Right lobe of liver (tissue), 6 donors: ENCODE data around the gene PON2. TPM values are rescaled to one million over a fixed set of nuclear protein-coding genes. Genes with fewer than 3 reads are reported as not detected.

Source experiments
- ATAC-seq, 4 donors: fragments of 200-7000 bp; cut with Tn5 transposase; one replicate each; pipeline ENCODE4 v1.9.1; 2020; ENCODE audit warnings: mild to moderate bottlenecking in 4 of 4, moderate library complexity in 4 of 4
- DNase-seq, 3 donors: peaks; one replicate each; pipeline ENCODE4 v3.0.0-alpha.2; 2020
- H3K27ac ChIP-seq, 3 donors: fragments of 200-600 bp; one replicate each; pipeline ENCODE4 v1.8.0; 2022
- H3K27me3 ChIP-seq, 2 donors: fragments of 200-600 bp; one replicate each; pipeline ENCODE4 v1.8.0; 2022
- H3K36me3 ChIP-seq, 4 donors: fragments of 200-600 bp; sonication (generic) in 1 of 4; one replicate each; pipeline versions ENCODE4 v1.5.1 to v1.8.0; 2017 to 2022; ENCODE audit warnings: control low read depth in 1 of 4
- H3K4me1 ChIP-seq, 4 donors: fragments of 200-600 bp; sonication (generic) in 1 of 4; one replicate each; pipeline versions ENCODE4 v1.5.1 to v1.8.0; 2017 to 2022; ENCODE audit warnings: control low read depth in 1 of 4
- H3K4me3 ChIP-seq, 3 donors: fragments of 200-600 bp; one replicate each; pipeline ENCODE4 v1.8.0; 2022
- H3K9me3 ChIP-seq, 4 donors: fragments of 200-600 bp; sonication (generic) in 1 of 4; one replicate each; pipeline versions ENCODE4 v1.5.1 to v1.8.0; 2017 to 2022; ENCODE audit warnings: control low read depth in 1 of 4
- CTCF ChIP-seq, 4 donors: fragments of 200-600 bp in 3 of 4; fragments of 450-650 bp in 1 of 4; IDR thresholded peaks; one replicate each; pipeline versions ENCODE4 v1.5.1 to v1.8.0; 2016 to 2022; ENCODE audit warnings: antibody characterized with exemption in 4 of 4, mild to moderate bottlenecking in 2 of 4
- POLR2A ChIP-seq: fragments of 450-650 bp; IDR thresholded peaks from one replicate; pipeline ENCODE4 v1.6.1; 2017; ENCODE audit warnings: antibody characterized with exemption, mild to moderate bottlenecking
- WGBS: methylation state at CpG from one replicate; pipeline ENCODE4 v1.1.6; 2018; ENCODE audit warnings: low coverage, low lambda C conversion rate; ENCODE audit not compliant: insufficient coverage; ENCODE audit errors: missing lambda C conversion rate; 5-methylcytosine and 5-hydroxymethylcytosine counted together
- intact Hi-C, 2 donors: fragments of 100-400 bp; cut with DNase I; formaldehyde crosslinking; loops; one replicate each; pipeline versions ENCODE4 v1.11.2 to v1.14.1; 2022
- total RNA-seq, 6 experiments: library from RNA; depleted of rRNA in 2 of 6; stranded (reverse); fragments of >200 nt in 2 of 6; fragmentation: NEBNext Ultra II Directional in 3 of 6; extraction: Animal tissue kit (Norgen Biotek cat#: 25700) in 3 of 6; gene quantifications; one replicate each; pipeline versions ENCODE4 v1.1.0 to v1.2.4, GENCODE V29; 2016 to 2023
- donor health status: DM: no; HTN: yes; CAD: no.
- donor health status: DM: no; HTN: no; CAD: no.
- donor health status: DM: no; HTN: no; CAD: no.
- donor health status: DM: no; HTN: yes; CAD: no.
- donor health status: DM: no; HTN: yes; CAD: no.

PON2 gene
- total RNA-seq, 6 experiments from 2014 or later: 78.6 to 273 (median 127) TPM

- TF ChIP-seq CTCF (IDR thresholded peaks at IDR 0.05) (no peak), POLR2A (no peak)
- DNase-seq: no peak
- no peak for ATAC-seq
- Histone ChIP-seq H3K4me3 (no peak overlapping the region), H3K27me3 (no peaks in the 10 kb centered on the region), H3K4me1 (peaks cover 0 to 16% (median 0%) of the 10 kb centered on the region in 4 donors), H3K9me3 (no peaks in the 10 kb centered on the region), H3K36me3 (peaks cover 0 to 29% (median 5%) of the 10 kb centered on the region in 4 donors), H3K27ac (no peak overlapping the region)
- intact Hi-C loops: no loop called here
- 72% methylated on average over 4 of the region's 4 CpGs for WGBS
Observed at GRCh38 chr7:95412075-95412474, 22.8 kb downstream of the PON2 start.

GRCh38 chr7:95411666-95412065, 23.2 kb downstream of the PON2 start:
- Histone ChIP-seq H3K27me3 (no peaks in the 10 kb centered on the region), H3K4me3 (no peak overlapping the region), H3K4me1 (peaks cover 0 to 13% (median 0%) of the 10 kb centered on the region in 4 donors), H3K27ac (no peak overlapping the region), H3K9me3 (no peaks in the 10 kb centered on the region), H3K36me3 (peaks cover 0 to 29% (median 5%) of the 10 kb centered on the region in 4 donors)
- TF ChIP-seq CTCF (IDR thresholded peaks at IDR 0.05) (no peak), POLR2A (no peak)
- no peak for DNase-seq
- 79% methylated on average over 4 of the region's 4 CpGs for WGBS
- no peak for ATAC-seq
- intact Hi-C loops: no loop called here

GRCh38 chr7:95411036-95411435, 23.8 kb downstream of the PON2 start:
- 94% methylated on average over 3 of the region's 3 CpGs for WGBS
- TF ChIP-seq CTCF (IDR thresholded peaks at IDR 0.05) (no peak), POLR2A (no peak)
- Histone ChIP-seq H3K4me1 (peaks cover 0 to 8% (median 0%) of the 10 kb centered on the region in 4 donors), H3K27me3 (no peaks in the 10 kb centered on the region), H3K27ac (no peak overlapping the region), H3K4me3 (no peak overlapping the region), H3K36me3 (peaks cover 0 to 29% (median 5%) of the 10 kb centered on the region in 4 donors), H3K9me3 (no peaks in the 10 kb centered on the region)
- intact Hi-C loops: no loop called here
- ATAC-seq (no peak), DNase-seq (no peak)

GRCh38 chr7:95407751-95408150, 27.1 kb downstream of the PON2 start:
- Histone ChIP-seq H3K36me3 (peaks cover 0 to 23% (median 5%) of the 10 kb centered on the region in 4 donors), H3K27me3 (no peaks in the 10 kb centered on the region)
- no peak for DNase-seq

More at GRCh38 chr7:95407751-95408150, 27.1 kb downstream of the PON2 start:
- Histone ChIP-seq H3K27ac (no peak overlapping the region), H3K4me3 (no peak overlapping the region), H3K9me3 (no peaks in the 10 kb centered on the region), H3K4me1 (peaks cover 0 to 38% (median 7%) of the 10 kb centered on the region in 4 donors)
- no peak for TF ChIP-seq CTCF (IDR thresholded peaks at IDR 0.05)
- TF ChIP-seq POLR2A: no peak
- 81% methylated on average over 2 of the region's 2 CpGs for WGBS
- intact Hi-C loops: no loop called here
- no peak for ATAC-seq
